HEK293 (cell line): ENCODE measurements around the gene ST7.
A peak's percentile ranks its signal among the peaks of the same experiment; 100 is the strongest.

Experiments used
- HOXC10 ChIP-seq: sonication (generic); formaldehyde crosslinking; IDR thresholded peaks from 2 replicates; pipeline ENCODE4 v1.8.1; 2023; ENCODE audit warnings: mild to moderate bottlenecking, missing genetic modification reagents
- KLF10 ChIP-seq: fragments of 450-650 bp; IDR thresholded peaks from 2 replicates; pipeline ENCODE4 v1.5.1; 2018; ENCODE audit warnings: missing biosample characterization, mild to moderate bottlenecking, missing genetic modification characterization
- KLF7 ChIP-seq: fragments of 450-650 bp; formaldehyde crosslinking; IDR thresholded peaks from 2 replicates; pipeline ENCODE4 v1.5.1; 2016; ENCODE audit warnings: missing biosample characterization, missing genetic modification characterization, borderline replicate concordance
- MZF1 ChIP-seq: fragments of 450-650 bp; formaldehyde crosslinking; IDR thresholded peaks from 2 replicates; pipeline ENCODE4 v1.5.1; 2017; ENCODE audit warnings: missing biosample characterization, missing genetic modification characterization, borderline replicate concordance
- TCF7L2 ChIP-seq: IDR thresholded peaks from 2 replicates; pipeline ENCODE4 v1.6.1; 2011; ENCODE audit warnings: low read depth, mild to moderate bottlenecking, inconsistent platforms, low read length, moderate library complexity, borderline replicate concordance
- ZBTB20 ChIP-seq: fragments of 450-650 bp; formaldehyde crosslinking; IDR thresholded peaks from 2 replicates; pipeline ENCODE4 v1.5.1; 2016; ENCODE audit warnings: missing biosample characterization, missing genetic modification characterization
- ZBTB8A ChIP-seq: fragments of 450-650 bp; formaldehyde crosslinking; IDR thresholded peaks from 2 replicates; pipeline ENCODE4 v1.5.1; 2016; ENCODE audit warnings: missing biosample characterization, missing genetic modification characterization
- ZFP3 ChIP-seq: fragments of 450-650 bp; formaldehyde crosslinking; IDR thresholded peaks from 2 replicates; pipeline ENCODE4 v1.5.1; 2016; ENCODE audit warnings: low read depth, missing biosample characterization, missing genetic modification characterization
- ZFP41 ChIP-seq: fragments of 450-650 bp; formaldehyde crosslinking; IDR thresholded peaks from 2 replicates; pipeline ENCODE4 v1.5.1; 2016; ENCODE audit warnings: missing biosample characterization, missing genetic modification characterization, borderline replicate concordance
- ZNF10 ChIP-seq: fragments of 450-650 bp; formaldehyde crosslinking; IDR thresholded peaks from 2 replicates; pipeline ENCODE4 v1.5.1; 2017; ENCODE audit warnings: missing biosample characterization, missing genetic modification characterization
- ZNF138 ChIP-seq: fragments of 450-650 bp; formaldehyde crosslinking; IDR thresholded peaks from 2 replicates; pipeline ENCODE4 v1.5.1; 2016; ENCODE audit warnings: missing biosample characterization, missing genetic modification characterization, borderline replicate concordance
- ZNF157 ChIP-seq: fragments of 450-650 bp; formaldehyde crosslinking; IDR thresholded peaks from 2 replicates; pipeline ENCODE4 v1.5.1; 2016; ENCODE audit warnings: missing biosample characterization, missing genetic modification characterization
- ZNF175 ChIP-seq: fragments of 450-650 bp; formaldehyde crosslinking; IDR thresholded peaks from 2 replicates; pipeline ENCODE4 v1.5.1; 2016; ENCODE audit warnings: missing biosample characterization, missing genetic modification characterization
- ZNF23 ChIP-seq: fragments of 450-650 bp; formaldehyde crosslinking; IDR thresholded peaks from 2 replicates; pipeline ENCODE4 v1.5.1; 2016; ENCODE audit warnings: missing biosample characterization, missing genetic modification characterization, borderline replicate concordance
- ZNF24 ChIP-seq: fragments of 450-650 bp; formaldehyde crosslinking; IDR thresholded peaks from 2 replicates; pipeline ENCODE4 v1.5.1; 2016; ENCODE audit warnings: missing biosample characterization, missing genetic modification characterization
- ZNF311 ChIP-seq: fragments of 450-650 bp; formaldehyde crosslinking; IDR thresholded peaks from 2 replicates; pipeline ENCODE4 v1.5.1; 2017; ENCODE audit warnings: missing biosample characterization, missing genetic modification characterization, borderline replicate concordance
- ZNF391 ChIP-seq: fragments of 450-650 bp; formaldehyde crosslinking; IDR thresholded peaks from 2 replicates; pipeline ENCODE4 v1.5.1; 2016; ENCODE audit warnings: low read depth, missing biosample characterization, missing genetic modification characterization, borderline replicate concordance
- ZNF501 ChIP-seq: fragments of 450-650 bp; formaldehyde crosslinking; IDR thresholded peaks from 2 replicates; pipeline ENCODE4 v1.5.1; 2016; ENCODE audit warnings: missing biosample characterization, missing genetic modification characterization
- ZNF701 ChIP-seq: fragments of 450-650 bp; formaldehyde crosslinking; IDR thresholded peaks from 2 replicates; pipeline ENCODE4 v1.5.1; 2016; ENCODE audit warnings: missing biosample characterization, missing genetic modification characterization
- ZNF76 ChIP-seq: fragments of 450-650 bp; formaldehyde crosslinking; IDR thresholded peaks from 2 replicates; pipeline ENCODE4; 2016; ENCODE audit warnings: low read depth, missing biosample characterization, missing genetic modification characterization, borderline replicate concordance
- ZNF777 ChIP-seq: fragments of 450-650 bp; formaldehyde crosslinking; IDR thresholded peaks from 2 replicates; pipeline ENCODE4 v1.5.1; 2017; ENCODE audit warnings: missing biosample characterization, missing genetic modification characterization, borderline replicate concordance
- ZSCAN16 ChIP-seq: fragments of 450-650 bp; formaldehyde crosslinking; IDR thresholded peaks from 2 replicates; pipeline ENCODE4 v1.5.1; 2016; ENCODE audit warnings: missing biosample characterization, missing genetic modification characterization
- TF ChIP-seq, protein P1 (sequence below): fragments of 450-650 bp; formaldehyde crosslinking; IDR thresholded peaks from 2 replicates; pipeline ENCODE4 v1.5.1; 2016; ENCODE audit warnings: missing biosample characterization, missing genetic modification characterization
- TF ChIP-seq, protein P2 (sequence below): fragments of 450-650 bp; formaldehyde crosslinking; IDR thresholded peaks from 2 replicates; pipeline ENCODE4 v1.5.1; 2017; ENCODE audit warnings: missing biosample characterization, missing genetic modification characterization
- TF ChIP-seq, protein P3 (sequence below): fragments of 450-650 bp; formaldehyde crosslinking; conservative IDR thresholded peaks from 2 replicates; pipeline ENCODE4 v1.5.1; 2016; ENCODE audit warnings: low read depth, missing biosample characterization, missing genetic modification characterization
- TF ChIP-seq, protein P4 (sequence below): fragments of 450-650 bp; formaldehyde crosslinking; IDR thresholded peaks from 2 replicates; pipeline ENCODE4 v1.5.1; 2016; ENCODE audit warnings: missing biosample characterization, missing genetic modification characterization
- TF ChIP-seq, protein P5 (sequence below): fragments of 450-650 bp; formaldehyde crosslinking; IDR thresholded peaks from 2 replicates; pipeline ENCODE4 v1.5.1; 2016; ENCODE audit warnings: missing biosample characterization, missing genetic modification characterization, low read depth
- TF ChIP-seq, protein P6 (sequence below): fragments of 450-650 bp; formaldehyde crosslinking; IDR thresholded peaks from 2 replicates; pipeline ENCODE4 v1.5.1; 2017; ENCODE audit warnings: missing biosample characterization, missing genetic modification characterization

The ST7 gene

DNA sequence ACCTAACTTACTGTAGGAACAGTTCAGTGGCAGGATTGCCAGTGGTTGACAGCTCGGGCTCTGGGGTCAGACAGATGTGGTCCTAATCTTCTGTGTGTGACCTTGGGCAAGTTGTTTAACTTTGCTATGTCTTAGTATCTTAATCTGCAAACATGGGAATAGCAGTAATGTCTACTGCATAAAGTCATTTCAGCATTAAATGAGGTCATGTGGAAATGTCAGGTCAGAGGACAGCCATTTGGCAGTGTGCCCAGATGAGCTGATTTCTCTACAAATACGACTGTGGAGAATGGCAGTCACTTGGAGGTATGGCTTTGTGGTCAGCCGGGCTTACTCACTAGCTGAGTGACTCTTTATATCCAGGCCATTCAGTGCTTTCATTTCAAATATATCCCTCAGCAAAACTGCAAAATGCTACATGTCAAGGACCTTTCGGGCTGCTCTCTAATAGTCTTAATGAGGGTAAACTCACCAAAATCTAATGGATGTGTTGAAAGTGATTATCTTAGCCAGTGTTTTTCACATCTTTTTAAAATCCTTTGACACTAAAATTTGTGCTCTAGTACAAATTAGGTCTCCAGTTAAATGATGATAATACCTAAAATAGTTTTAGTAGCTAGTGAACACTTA lies 171.4 kb downstream of the ST7 start (continued):
- no peak for TF ChIP-seq ZNF138 (tag by site-specific recombination)
- TF ChIP-seq ZNF10: no peak
- 0 out of 2 replicates have a peak, but pooled peaks have one; percentile 31 for TF ChIP-seq ZSCAN16 (tag by site-specific recombination)
- TF ChIP-seq, protein P1, sequence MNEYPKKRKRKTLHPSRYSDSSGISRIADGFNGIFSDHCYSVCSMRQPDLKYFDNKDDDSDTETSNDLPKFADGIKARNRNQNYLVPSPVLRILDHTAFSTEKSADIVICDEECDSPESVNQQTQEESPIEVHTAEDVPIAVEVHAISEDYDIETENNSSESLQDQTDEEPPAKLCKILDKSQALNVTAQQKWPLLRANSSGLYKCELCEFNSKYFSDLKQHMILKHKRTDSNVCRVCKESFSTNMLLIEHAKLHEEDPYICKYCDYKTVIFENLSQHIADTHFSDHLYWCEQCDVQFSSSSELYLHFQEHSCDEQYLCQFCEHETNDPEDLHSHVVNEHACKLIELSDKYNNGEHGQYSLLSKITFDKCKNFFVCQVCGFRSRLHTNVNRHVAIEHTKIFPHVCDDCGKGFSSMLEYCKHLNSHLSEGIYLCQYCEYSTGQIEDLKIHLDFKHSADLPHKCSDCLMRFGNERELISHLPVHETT (tag by site-specific recombination): no peak
- TF ChIP-seq ZNF391 (tag by site-specific recombination): no peak
- TF ChIP-seq, protein P2, sequence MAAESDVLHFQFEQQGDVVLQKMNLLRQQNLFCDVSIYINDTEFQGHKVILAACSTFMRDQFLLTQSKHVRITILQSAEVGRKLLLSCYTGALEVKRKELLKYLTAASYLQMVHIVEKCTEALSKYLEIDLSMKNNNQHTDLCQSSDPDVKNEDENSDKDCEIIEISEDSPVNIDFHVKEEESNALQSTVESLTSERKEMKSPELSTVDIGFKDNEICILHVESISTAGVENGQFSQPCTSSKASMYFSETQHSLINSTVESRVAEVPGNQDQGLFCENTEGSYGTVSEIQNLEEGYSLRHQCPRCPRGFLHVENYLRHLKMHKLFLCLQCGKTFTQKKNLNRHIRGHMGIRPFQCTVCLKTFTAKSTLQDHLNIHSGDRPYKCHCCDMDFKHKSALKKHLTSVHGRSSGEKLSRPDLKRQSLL: no peak
- TF ChIP-seq, protein P3, sequence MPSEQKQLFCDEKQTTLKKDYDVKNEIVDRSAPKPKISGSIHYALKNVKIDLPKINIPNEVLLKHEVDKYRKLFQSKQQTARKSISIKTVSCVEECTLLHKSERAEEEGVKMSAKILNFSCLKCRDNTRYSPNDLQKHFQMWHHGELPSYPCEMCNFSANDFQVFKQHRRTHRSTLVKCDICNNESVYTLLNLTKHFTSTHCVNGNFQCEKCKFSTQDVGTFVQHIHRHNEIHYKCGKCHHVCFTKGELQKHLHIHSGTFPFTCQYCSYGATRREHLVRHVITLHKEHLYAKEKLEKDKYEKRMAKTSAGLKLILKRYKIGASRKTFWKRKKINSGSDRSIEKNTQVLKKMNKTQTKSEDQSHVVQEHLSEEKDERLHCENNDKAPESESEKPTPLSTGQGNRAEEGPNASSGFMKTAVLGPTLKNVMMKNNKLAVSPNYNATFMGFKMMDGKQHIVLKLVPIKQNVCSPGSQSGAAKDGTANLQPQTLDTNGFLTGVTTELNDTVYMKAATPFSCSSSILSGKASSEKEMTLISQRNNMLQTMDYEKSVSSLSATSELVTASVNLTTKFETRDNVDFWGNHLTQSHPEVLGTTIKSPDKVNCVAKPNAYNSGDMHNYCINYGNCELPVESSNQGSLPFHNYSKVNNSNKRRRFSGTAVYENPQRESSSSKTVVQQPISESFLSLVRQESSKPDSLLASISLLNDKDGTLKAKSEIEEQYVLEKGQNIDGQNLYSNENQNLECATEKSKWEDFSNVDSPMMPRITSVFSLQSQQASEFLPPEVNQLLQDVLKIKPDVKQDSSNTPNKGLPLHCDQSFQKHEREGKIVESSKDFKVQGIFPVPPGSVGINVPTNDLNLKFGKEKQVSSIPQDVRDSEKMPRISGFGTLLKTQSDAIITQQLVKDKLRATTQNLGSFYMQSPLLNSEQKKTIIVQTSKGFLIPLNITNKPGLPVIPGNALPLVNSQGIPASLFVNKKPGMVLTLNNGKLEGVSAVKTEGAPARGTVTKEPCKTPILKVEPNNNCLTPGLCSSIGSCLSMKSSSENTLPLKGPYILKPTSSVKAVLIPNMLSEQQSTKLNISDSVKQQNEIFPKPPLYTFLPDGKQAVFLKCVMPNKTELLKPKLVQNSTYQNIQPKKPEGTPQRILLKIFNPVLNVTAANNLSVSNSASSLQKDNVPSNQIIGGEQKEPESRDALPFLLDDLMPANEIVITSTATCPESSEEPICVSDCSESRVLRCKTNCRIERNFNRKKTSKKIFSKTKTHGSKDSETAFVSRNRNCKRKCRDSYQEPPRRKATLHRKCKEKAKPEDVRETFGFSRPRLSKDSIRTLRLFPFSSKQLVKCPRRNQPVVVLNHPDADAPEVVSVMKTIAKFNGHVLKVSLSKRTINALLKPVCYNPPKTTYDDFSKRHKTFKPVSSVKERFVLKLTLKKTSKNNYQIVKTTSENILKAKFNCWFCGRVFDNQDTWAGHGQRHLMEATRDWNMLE: no peak
- TF ChIP-seq ZNF157 (tag by site-specific recombination): no peak
- TF ChIP-seq ZNF501 (tag by site-specific recombination): peak; percentile 42; the same call in 1 of the 2 replicates
- no peak for TF ChIP-seq ZFP3 (tag by site-specific recombination)
- TF ChIP-seq, protein P4, sequence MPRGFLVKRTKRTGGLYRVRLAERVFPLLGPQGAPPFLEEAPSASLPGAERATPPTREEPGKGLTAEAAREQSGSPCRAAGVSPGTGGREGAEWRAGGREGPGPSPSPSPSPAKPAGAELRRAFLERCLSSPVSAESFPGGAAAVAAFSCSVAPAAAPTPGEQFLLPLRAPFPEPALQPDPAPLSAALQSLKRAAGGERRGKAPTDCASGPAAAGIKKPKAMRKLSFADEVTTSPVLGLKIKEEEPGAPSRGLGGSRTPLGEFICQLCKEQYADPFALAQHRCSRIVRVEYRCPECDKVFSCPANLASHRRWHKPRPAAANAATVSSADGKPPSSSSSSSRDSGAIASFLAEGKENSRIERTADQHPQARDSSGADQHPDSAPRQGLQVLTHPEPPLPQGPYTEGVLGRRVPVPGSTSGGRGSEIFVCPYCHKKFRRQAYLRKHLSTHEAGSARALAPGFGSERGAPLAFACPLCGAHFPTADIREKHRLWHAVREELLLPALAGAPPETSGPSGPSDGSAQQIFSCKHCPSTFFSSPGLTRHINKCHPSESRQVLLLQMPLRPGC (tag by site-specific recombination): 0 out of 2 replicates have a peak, but pooled peaks have one; percentile 44
- no peak for TF ChIP-seq HOXC10 (CRISPR knock-in tag)
- TF ChIP-seq ZNF777 (tag by site-specific recombination): no peak
- TF ChIP-seq, protein P5, sequence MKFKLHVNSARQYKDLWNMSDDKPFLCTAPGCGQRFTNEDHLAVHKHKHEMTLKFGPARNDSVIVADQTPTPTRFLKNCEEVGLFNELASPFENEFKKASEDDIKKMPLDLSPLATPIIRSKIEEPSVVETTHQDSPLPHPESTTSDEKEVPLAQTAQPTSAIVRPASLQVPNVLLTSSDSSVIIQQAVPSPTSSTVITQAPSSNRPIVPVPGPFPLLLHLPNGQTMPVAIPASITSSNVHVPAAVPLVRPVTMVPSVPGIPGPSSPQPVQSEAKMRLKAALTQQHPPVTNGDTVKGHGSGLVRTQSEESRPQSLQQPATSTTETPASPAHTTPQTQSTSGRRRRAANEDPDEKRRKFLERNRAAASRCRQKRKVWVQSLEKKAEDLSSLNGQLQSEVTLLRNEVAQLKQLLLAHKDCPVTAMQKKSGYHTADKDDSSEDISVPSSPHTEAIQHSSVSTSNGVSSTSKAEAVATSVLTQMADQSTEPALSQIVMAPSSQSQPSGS (tag by site-specific recombination): peak; percentile 89
- no peak for TF ChIP-seq ZNF311
- no peak for TF ChIP-seq ZNF23 (tag by site-specific recombination)
- TF ChIP-seq ZBTB20: no peak
- no peak for TF ChIP-seq ZBTB8A (tag by site-specific recombination)
- TF ChIP-seq ZNF24: peak; percentile 78; the same call in 1 of the 2 replicates
- no peak for TF ChIP-seq ZNF175
- TF ChIP-seq ZNF701 (tag by site-specific recombination): no peak
- no peak for TF ChIP-seq MZF1
- no peak for TF ChIP-seq TCF7L2
- TF ChIP-seq ZFP41 (tag by site-specific recombination): no peak
- TF ChIP-seq, protein P6, sequence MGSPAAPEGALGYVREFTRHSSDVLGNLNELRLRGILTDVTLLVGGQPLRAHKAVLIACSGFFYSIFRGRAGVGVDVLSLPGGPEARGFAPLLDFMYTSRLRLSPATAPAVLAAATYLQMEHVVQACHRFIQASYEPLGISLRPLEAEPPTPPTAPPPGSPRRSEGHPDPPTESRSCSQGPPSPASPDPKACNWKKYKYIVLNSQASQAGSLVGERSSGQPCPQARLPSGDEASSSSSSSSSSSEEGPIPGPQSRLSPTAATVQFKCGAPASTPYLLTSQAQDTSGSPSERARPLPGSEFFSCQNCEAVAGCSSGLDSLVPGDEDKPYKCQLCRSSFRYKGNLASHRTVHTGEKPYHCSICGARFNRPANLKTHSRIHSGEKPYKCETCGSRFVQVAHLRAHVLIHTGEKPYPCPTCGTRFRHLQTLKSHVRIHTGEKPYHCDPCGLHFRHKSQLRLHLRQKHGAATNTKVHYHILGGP: no peak
- TF ChIP-seq KLF7: no peak
- no peak for TF ChIP-seq ZNF76 (tag by site-specific recombination)
- TF ChIP-seq KLF10 (tag by site-specific recombination): peak; percentile 56; the same call in 1 of the 2 replicates
